Lower leg skin (tissue), 3 donors: ENCODE measurements around the gene RALGAPA1.

Experiments used
- CTCF ChIP-seq, 3 donors: fragments of 450-650 bp; IDR thresholded peaks; one replicate each; pipeline ENCODE4 v1.5.1; 2016; ENCODE audit warnings: antibody characterized with exemption in 3 of 3, mild to moderate bottlenecking in 3 of 3, moderate library complexity in 2 of 3
- POLR2A ChIP-seq, 2 donors: fragments of 450-650 bp; IDR thresholded peaks; one replicate each; pipeline ENCODE4 v1.6.1; 2016 to 2017; ENCODE audit warnings: antibody characterized with exemption in 2 of 2, mild to moderate bottlenecking in 1 of 2, moderate library complexity in 1 of 2

- TF ChIP-seq CTCF (IDR thresholded peaks at IDR 0.05), result no peak
- TF ChIP-seq POLR2A (IDR thresholded peaks at IDR 0.05), result no peak
Measured at GRCh38 chr14:35578135-35578534, 231.0 kb downstream of the RALGAPA1 start.
